ENCODE data around the gene AP1G2.

AP1G2 gene

DNA sequence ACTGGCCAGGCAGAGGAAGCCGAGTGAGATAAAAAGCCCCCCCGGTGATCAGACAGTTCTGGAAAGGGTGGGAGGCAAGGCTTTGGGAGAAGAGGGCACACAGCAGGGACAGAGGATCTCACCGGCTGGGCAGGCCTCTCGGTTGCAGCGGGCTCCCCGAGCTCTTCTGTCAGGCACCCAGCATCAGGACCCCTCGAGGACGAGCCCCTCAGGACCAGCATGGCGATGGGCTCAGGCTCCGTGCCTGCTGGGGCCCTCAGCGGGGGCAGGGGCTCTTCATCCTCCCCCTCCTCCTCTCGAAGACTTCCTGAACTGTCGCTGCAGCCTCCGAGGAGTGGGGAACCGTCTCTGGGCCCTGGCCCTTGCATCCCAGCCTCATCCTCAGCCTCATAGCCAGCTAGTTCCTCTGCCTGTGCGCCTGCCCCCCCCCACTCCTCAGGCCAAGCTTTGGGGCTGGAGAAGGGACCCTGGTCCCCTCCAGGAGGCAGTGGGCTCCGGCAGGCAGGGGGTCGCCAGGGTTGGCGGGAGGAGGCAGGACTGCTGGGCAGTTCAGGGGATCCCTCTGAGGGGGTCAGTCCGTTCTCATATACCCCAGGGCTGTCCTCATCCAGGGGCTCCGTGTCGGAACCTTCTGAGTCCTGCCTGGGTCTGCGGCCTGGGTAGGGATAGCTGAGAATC lies 3.4 kb upstream of the AP1G2 start:
- DNase-seq (ENCODE audit: low spot score) = no peak

DNA sequence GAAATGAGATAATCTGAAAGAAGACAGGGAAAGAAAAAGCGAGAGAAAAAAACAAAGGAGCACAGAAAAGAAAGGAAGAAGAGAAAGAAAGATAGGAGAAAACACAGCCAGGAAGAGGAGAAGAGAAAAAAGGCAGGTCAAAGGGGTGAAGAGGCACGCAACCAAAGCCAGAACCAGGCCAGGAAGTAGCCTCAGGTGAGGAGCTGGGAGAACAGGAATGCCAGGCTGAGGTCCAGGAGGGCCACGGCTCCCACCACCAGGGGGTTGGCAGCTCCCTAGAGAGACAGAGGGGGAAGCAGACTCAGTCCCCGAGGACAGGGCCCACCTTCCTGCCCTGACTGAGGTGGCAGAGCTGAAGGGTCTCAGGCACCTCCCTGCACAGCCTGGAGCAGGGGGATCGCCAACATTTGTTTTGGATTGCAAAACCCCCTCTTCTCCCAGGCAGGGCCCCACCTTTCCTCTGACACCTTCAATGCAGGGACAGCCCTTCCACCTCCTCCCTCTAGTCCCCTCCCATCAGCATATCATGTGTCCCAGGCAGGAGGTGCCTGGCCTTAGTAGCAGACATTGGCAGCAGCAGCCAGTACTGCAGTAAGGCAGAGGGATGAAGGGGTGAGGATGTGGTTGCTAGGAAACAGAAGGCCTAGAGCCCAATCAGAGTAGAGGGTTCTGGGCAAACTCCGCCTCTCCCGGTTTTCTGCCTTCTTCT lies 2.0 kb upstream of the AP1G2 start:
- DNase-seq (ENCODE audit: low spot score) = no peak

DNA sequence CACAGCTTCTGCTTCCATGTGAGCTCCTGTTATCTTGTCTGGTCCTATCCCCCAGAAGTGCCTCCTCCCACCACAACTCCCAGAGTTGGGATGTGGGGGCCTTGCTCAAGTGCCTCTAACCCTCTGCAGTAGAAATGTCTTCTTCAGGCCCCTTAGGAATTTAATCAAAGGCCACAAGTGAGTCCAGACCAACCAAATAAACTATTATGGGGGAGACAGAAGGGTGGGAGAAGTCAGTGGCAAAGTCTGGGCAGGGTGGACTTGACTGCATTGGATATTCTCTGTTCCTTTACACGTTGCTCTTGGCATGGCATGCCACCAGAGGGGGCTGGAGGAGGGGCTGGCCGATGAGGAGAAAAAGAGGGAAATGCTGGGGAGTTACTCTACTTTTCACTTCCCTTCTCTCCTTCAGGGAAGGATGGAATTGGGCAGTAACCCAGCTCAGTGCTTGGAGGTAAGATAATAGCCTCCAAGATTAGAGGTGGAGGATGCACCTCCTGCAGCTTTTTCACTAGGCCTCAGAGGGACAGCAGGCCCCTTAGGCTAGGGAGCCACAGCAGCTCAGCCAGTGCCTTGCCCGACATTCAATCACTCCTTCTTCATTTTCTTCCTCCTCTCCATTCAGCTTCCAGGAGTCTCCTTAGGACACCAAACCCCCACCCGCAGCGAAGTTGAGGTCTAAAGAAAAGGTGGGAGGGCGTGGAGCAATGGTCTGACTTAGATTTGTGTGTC lies 1.2 kb upstream of the AP1G2 start:
- no peak for DNase-seq (ENCODE audit: low spot score)

DNA sequence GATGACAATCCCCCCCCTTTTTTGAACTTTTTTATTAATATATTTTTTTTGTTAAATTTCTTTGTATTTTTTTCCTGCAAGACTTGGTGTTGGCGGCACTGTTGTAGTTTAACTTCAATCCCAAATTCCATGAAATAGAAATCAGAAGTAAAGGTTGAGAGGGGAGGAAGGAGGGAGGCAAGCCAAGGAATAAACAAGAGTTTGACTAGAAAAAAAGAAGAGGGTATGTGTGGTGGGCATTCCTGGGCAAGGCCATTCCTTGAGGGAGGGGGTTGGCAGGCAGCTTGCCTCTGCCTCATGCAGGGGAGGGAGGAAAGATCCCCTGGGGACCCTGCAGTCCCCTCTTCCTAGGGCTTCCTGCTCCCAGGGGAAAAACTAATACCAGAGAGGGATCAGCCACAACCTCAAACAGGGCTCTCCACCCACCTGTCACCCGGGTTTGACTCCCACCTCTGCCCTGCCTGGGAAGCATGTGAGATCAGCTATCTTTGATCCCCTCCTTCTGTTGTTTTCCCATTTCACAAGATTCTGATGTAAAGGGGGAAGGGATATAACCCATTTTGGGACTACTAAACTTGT lies 519 bp upstream of the AP1G2 start:
- DNase-seq (ENCODE audit: low spot score) = no peak

- DNase-seq (ENCODE audit: low spot score) = no peak
These were observed 809 bp downstream of the AP1G2 start for GRCh38 chr14:23566778-23567185.

- DNase-seq (ENCODE audit: low spot score) = no peak
These were observed 1.3 kb downstream of the AP1G2 start for GRCh38 chr14:23566112-23566777.

DNA sequence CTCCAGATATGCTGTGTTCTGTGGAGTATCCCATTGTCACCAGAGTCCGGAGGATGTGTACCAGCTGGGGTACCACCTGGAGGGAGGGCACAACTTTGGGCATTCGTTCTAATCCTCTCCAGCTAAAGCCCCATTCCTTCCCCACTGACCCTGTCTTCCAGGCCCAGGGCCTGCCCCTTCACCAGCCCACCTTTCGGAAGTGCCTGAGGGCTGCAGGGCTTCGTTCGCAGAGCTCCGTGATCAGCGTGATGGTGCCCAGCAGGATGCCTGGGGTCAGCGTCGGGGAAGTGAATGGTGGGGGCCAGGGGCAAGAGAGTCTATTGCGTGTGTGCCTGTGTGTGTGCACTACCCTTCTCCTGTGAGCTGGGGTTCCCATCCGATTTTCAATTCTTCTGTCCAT lies 2.0 kb downstream of the AP1G2 start:
- DNase-seq (ENCODE audit: low spot score) = no peak

DNA sequence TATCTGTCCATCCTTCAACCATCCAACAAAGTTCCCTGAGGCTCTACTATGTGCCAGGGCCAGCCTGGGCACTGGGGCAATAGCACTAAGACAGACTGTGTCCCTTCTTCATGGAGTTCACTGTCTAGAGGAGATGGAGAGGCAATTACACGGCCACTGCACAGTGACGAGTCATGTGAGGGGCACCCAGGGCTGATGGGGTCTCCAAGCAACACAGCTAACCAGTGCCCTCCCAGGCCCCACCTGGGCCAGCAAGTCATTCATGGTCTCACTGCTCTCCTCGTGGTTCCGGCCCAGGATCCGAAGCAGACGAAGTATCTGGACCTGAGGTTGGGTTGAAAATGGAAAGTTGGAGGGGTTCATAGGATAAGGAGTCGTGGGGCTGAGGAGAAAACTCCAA lies 2.7 kb downstream of the AP1G2 start:
- DNase-seq (ENCODE audit: low spot score) = no peak

- no peak for DNase-seq (ENCODE audit: low spot score)
These were observed 3.3 kb downstream of the AP1G2 start for GRCh38 chr14:23564181-23564812.

DNA sequence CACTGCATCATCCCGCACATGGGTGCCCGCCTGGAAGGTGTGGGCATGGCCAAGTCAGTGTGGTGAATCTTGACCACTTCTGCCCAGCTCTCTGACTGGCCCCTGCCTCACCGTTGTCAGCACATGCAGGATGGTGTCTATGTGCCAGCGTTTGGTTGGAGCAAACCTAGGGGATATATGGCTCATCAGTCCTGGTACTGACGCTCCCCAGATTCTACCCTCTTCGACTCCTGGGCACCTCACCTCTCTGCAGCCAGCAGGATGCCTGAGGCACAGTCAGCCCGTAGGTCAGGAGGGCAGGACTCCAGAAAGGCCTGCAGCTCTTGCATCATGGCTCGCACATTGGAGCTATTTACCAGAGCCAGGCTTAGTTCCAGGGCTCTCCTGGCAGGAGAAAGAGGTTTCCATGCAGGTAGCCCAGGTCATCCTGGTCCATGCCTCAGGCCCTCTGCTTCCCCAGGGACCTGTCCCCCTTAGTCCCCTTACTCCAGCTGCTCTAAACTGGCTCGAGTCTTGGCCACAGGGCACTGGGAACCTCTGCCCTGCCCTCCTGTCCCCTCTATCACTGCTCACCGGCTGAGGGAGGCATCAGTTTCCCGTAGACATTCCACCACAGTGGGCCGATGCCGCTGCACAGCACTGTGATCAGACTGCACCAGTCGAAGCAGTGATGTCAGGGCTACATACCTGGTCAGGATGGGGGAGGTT lies 4.0 kb downstream of the AP1G2 start:
- no peak for DNase-seq (ENCODE audit: low spot score)

DNA sequence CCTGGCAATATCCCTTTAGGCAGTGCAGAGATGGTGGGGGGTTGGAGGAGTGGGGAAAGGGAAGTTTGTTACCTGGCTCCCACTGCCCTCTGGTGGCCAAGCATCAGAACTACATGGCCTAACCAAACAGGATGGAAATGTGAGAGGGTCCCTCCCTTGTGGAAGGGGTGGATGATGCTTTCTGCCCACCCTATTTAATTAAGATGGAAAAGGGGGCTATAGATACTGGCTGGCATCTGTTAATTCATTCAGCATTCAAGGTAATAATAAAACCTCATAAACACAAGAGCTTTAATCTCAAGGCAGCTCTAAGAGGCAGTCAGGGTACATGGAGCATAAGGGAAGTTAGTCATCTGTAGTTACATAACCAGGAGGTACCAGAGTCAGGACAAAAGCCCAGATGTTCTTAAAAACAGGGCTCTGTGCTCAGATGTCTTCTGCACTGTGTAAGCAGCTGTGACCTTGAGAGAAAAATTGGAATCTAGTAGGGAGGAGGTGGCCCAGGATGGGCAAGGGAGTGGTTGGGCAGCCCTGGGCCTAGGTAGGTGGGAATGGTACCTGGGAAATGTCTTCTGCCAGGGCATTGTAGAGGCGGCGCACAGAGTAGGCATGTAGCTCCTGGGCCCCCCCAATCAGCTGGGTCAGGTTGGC lies 4.6 kb downstream of the AP1G2 start:
- peak; percentile 68 for DNase-seq (ENCODE audit: low spot score)

DNA sequence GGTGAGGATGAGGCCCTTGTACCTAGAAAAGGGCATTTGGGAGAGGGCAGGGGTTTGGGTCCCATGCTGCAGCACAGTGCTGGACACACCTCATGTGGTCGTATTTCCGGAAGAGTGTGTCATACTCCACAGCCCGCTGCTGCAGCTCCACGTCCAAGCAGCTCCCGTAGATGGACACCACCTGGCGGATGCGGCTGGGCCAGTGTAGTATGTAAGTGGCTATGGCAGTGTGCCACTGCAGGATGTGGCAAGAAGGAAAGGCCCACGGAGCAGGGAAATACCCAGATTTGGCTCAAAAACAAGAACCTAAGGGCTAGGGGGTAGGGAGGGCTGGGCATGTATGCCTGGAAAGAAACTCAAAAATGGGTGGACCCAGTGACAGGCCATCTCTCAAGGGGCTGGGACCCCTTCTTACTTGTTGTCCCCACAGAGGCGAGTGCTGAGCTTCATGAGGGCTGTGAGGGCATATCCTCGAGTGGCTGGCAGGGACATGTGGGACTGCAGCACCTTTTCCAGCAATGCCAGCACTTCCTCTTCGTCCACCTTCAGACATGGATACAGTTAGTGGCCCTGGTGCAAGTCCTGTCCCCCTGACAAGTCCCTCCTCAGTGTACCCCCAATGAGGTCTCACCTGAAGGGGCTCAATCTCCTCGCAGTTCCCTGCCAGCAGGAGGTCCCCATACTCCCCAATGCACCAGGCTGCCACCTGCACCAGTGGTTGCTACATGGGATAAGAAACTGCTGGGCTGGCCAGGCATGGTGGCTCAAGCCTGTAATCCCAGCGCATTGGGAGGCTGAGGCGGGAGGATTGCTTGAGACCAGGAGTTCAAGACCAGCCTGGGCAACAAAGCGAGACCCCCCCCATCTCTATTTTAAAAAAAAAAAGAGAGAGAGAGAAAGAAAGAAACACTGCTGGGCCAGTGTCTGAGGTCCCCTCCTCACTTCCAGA lies 5.4 kb downstream of the AP1G2 start:
- DNase-seq (ENCODE audit: low spot score) = no peak

DNA sequence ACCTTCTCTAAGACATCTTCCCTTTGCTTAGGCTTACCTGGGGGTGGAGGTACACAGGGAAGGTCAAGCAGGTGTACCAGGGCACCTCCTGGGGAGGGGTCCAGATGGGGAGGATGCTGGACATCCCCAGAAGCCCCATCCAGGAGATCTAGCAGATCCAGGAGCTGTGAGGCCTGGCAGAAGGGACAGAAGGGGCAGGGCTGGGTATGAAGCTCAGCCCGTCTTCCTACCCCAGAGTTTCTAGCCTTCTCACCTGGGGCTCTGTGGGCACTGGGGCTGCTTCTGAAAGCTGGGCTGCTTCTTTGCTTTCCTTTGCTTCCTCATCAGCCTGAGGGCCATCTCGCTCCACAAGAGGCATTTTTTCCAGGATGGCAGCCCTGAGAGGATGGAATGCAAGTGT lies 6.3 kb downstream of the AP1G2 start:
- DNase-seq (ENCODE audit: low spot score) = no peak

GRCh38 chr14:23559926-23560520 lies 7.6 kb downstream of the AP1G2 start:
- DNase-seq (ENCODE audit: low spot score) = no peak

DNA sequence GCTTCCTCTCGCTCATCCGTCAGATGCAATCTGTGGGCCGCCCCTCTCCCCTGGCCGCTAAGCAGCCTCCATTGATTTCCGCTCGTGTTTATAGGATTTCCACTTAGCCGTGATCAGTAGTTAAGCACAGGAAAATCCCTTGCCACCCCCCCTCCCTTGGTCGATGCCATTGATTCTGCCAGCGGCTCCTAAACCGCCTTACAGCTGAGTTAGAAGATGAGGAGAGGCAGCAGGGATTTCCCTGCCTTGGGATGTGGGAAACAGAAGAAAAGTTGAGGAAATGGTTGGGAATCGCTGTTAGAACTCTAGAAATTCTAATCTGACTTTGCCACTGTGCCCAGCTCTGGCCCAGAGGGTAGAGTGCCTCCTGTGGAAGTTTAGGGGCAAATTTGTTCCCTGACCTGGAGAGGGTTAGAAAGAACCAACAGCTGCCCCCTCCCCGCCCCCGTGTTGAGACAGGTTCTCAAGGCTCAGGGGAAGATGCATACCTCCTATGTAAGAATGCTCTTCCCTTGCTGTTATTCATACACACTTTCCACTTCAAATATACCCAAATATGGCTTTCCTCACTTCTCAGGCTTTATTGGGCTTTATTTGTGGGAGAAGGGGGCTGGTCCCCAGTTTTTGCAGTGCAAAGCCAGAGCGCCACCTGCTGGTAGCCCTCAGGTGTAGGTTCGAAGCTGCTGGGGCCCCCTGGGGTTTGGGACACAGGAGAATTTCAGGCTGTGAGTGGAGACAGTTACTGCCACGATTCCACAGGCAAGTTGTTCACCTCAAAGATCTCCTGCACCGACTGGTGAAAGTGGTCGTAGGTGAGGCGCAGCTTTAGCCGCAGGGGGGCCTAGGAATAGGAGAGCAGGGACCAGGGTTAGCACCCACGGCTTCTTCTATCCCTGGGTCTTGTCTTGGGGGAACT lies 8.3 kb downstream of the AP1G2 start:
- DNase-seq (ENCODE audit: low spot score) = peak; percentile 64

DNA sequence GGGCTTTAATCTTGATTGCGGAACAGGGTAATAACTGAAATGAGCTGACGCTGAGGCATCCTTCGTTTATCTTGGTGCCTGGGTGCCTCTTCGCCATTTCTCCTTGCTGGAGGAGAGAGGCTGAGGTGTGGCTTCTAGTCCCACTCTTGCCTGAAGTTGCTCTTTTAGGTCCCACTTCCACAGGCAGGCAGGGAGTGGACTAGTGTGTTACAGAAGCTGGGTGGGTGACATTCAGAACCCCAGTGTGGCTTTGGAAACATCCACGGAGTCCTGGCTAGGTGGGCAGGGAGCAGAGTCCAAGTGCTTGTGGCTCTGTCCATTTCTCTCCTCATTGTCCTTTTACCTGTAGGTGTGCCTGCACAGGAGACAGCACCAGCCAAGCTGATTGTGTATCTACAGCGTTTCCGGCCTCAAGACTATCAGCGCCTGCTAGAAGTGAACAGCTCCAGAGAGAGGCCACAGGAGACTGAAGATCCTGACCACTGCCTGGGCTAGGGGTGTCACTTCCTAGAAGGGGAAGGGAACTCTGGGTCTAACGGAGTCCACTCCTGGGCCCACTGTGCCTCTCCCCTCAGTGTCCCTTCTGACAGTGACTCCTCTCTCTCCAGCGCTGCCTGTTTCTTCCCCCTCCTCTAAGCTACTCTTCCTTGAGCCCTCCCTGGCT lies 9.1 kb downstream of the AP1G2 start:
- no peak for DNase-seq (ENCODE audit: low spot score)

- no peak for DNase-seq (ENCODE audit: low spot score)
These were observed 9.6 kb downstream of the AP1G2 start for GRCh38 chr14:23557946-23558345.

All from CD4-positive, alpha-beta T cell treated with Interleukin-2 at 100 ng/mL for 4 hours (primary cell).